Stimulated activated CD4-positive, alpha-beta T cell treated with anti-CD3 and anti-CD28 coated beads, Interleukin-2, amount 100 ng/mL, for 48 hours (primary cell): ENCODE data around the gene SLC4A7.
A peak's percentile ranks its signal among the peaks of the same experiment; 100 is the strongest.
"Not testable (repeated sequence)": the region's sequence is repeated elsewhere in the genome, so short reads cannot be mapped to it uniquely, and the experiment has no call there.

ENCODE experiments used
- DNase-seq, 2 donors: peaks; one replicate each; pipeline ENCODE4 v3.0.0-alpha.2; 2020

SLC4A7 gene

DNA sequence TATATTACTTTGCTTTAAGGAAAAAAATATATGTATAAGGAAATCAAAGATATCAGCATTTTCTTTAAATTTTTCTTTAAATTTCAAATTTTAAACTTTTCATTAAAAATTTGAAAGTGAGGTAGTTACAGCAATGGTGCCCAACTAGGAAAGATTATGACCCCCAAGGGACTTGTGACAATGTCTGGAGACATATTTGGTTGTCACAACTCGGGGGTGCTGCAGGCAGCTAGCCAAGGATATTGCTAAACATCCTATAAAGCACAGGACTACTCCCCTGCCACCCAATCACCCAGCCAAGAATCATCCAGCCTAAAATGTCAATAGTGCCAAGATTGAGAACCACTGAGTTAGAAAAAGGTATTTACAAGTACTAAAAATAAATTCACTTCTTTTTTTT is 57.3 kb downstream of the SLC4A7 start:
- no peak for DNase-seq

DNA sequence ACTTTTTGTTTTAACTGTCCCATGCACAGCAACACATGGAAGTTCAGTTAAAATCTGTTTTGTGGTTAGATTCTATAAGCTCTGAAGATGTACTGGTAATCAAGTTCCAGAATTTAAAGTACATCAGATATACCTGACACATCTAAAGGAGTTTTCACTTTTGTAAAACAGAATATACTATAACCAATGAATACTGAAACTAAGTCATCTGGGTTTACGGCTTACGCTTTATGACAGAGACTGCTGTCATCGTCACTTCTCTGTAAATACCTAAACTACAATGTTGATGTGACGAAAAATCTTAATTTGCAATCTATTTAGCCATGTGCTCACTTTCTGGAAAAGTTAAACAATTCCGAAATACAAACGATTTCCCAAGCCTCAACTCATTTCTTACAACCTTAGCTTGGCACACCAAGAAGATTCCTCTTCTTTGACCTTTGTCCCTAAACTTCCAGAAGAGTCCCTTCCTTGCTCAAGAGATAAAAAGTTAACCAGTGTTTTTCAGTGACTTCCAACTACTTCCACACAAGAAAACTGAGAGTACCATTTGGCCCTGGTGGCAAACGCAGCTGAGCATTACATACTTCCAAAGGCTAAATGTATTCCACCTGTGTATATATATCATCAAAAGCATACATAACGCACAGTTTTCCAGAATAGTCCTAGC is 58.2 kb downstream of the SLC4A7 start:
- DNase-seq, result no peak

DNA sequence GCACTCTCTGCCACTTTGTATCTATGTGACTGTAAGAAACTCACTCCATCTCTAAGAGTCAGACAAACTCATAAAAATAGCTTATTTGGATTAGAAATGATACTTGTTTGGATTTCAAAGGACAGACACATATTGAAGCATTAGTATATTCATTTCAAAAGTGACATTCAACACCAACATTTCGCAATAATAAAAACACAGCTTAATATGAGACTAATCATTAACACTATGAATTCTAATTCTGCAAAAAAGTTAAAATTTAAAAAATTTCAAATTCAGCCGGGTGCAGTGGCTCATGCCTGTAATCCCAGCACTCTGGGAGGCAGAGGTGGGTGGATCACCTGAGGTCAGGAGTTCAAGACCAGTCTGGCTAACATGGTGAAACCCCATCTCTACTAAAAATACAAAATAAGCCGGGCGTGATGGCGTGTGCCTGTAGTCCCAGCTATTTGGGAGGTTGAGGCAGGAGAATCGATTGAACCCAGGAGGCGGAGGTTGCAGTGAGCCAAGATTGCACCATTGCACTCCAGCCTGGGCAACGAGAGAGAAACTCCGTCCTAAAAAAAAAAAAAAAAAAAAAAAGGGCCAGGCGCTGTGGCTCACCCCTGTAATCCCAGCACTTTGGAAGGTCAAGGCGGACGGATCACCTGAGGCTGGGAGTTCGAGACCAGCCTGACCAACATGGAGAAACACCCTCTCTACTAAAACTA is 59.2 kb downstream of the SLC4A7 start:
- DNase-seq, result not testable (repeated sequence)

DNA sequence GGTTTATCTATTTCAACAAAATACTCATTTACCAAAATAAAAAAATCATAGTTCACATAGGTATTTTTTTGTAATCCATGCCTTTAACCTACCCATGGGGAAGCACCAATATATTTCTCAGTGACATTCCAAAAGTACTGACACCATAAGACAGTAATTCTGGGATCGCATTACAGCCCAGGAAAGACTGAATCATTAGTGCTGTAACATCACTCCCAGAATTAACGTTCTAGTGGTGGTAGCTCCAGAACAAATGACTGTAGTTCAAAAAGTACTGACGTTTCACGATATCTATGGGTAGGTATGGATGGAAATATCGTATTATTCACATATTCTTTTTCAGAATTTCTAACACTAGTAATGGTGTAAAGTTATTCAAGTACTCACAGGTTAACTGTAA is 60.7 kb downstream of the SLC4A7 start:
- DNase-seq, result no peak

DNA sequence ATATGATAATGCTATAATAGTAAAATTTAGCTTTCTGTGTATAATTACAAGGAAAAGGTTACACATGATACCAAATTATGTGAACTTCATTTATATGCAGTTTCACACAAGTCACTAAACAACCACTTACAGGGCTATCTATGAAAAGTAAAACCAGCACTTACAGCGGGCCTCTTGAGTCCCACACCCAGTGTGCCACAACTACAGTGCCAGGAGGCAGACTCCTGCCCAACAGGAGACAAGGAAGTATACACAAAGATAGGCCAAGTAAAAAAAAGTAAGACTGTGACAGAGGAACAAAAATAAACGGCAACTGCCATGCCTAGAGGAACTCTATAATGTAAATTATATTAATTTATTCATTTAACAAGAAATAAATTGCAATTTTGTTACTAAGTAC is 61.6 kb downstream of the SLC4A7 start:
- no peak for DNase-seq

DNA sequence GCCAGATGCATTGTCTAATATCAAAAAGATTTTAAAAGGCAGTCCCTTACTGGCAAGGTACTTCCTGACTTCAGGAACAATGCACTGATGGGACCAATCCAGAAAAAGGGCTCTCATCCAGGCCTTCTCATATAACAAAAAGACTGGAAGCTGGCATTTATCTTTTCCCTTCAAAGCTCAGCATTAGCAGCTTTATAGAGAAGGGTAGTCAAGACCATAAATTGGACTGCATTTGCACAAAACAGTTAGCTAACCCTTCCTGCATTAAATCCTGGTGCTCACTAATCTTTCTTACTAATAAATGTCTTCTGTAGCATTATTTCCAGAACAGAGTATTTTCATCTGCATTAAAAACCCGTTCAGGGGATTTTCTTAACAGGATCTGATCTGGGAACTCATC is 69.0 kb downstream of the SLC4A7 start:
- no peak for DNase-seq

DNA sequence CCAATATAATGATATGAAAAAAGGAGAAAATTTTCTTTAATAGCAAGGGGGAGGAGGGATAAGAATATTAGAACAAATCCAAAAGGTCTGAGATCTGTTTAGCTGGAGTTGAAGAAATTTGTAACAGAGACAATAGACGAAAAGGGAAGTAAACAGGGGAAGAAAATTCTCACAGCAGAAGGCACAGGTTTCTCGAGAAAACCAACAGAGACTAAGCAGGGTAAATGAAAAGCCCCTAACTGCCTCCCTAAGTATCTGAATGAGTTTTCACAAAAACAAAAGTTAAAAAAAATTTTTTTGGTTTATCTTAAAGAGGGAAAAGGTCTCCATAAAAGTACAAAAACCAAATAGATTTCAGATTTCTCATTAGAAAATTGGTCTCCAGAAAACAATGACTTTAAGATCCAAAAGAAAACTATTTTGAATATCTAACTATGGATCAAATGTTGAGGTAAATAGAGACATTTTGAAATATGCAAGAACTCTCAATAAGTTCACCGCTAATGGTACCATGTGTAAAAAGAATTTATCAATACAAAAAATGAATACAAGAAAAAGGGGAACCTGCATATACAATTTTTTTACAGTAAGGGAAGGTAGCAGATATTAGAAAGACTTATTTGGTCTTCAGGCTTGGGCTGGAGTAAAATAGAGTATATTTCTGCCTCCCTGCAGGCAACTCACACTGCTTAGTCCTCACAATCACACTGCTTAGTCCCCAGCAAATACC is 91.1 kb downstream of the SLC4A7 start:
- DNase-seq, result no peak

DNA sequence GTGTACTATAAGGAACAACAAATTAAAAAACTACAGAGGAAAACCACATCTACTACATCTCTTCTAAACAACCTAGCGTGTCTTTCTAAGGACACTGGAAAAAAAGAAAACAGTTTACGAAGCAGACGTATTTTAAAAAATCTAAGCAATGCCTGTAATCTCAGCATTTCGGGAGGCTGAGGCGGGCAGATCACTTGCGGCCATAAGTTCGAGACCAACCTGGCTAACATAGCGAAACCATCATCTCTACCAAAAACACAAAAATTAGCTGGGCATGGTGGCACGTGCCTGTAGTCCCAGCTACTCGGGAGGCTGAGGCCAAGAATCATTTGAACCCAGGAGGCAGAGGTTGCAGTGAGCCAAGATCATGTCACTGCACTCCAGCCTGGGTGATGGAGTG is 91.8 kb downstream of the SLC4A7 start:
- not testable (repeated sequence) for DNase-seq

DNA sequence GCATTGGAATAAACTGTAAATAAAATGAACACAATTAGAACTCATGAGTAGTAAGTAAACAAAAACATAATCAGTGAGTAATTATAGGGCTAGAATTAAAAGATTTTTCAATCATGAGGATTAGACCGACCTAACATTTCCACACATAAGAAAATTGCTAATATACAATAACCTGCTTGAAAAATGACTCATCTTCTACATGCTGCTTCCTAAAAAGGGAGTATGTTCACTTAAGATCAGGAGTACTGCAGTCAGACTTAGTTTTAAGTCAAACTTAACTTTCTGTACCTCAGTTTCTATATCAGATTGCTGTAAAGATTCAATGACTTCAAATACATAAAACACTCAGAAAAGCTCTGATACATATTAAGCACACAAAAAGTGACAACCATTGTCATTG is 92.4 kb downstream of the SLC4A7 start:
- DNase-seq, result no peak

DNA sequence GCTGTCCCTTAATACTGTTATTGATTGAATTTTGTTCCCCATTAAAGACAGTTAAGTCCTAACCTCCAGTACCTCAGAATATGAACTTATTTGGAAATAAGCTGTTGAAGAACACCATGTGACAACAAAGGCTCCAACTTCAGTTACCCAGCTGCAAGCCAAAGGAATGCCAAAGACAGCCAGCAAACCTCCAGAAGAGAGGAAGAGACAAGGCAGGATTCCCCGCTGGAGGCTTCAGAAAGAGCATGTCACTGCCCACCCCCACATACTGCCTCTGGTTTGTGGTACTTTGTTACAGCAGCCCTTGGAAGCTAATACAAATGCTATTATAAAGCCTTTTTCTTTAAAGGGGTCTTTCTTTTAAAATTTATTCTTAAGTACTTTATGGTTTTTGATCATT is 96.6 kb downstream of the SLC4A7 start:
- DNase-seq, result no peak

DNA sequence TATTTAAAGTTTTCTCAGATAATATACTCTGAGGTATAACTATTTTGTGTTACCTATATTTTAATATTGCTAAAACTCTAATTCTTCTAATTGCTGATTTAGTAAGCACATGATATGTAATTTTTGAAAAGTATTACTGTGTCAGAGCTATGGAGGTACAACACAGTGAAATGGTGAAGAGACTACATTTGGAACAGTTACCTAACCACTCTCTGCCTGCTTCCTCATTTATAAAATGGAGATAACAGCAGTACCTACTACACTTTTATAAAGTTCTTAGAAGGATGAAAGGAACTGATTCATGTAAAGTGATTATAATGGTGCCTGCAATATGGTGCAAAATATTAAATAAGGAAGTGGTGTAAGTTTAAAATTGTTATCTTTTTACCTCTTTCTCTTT is 98.7 kb downstream of the SLC4A7 start:
- no peak for DNase-seq

DNA sequence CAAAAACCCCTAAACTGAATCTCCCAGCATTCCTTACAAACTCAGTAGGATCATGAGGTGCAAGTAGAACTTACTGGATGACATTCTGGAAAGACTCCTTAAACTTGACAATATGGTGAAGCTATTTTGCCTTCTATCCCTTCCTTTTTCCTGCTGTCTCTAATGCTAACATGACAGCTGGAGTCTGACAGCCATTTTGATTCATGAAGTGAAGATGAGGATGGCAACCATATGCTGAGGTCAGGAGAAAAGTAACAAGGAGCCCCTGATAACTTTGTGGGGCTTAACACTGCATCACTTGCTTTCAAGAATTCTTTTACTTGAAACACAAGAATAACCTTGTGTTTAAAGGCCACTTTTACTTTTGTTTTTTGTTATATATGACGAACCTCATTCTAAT is 100.0 kb downstream of the SLC4A7 start:
- DNase-seq, result no peak

DNA sequence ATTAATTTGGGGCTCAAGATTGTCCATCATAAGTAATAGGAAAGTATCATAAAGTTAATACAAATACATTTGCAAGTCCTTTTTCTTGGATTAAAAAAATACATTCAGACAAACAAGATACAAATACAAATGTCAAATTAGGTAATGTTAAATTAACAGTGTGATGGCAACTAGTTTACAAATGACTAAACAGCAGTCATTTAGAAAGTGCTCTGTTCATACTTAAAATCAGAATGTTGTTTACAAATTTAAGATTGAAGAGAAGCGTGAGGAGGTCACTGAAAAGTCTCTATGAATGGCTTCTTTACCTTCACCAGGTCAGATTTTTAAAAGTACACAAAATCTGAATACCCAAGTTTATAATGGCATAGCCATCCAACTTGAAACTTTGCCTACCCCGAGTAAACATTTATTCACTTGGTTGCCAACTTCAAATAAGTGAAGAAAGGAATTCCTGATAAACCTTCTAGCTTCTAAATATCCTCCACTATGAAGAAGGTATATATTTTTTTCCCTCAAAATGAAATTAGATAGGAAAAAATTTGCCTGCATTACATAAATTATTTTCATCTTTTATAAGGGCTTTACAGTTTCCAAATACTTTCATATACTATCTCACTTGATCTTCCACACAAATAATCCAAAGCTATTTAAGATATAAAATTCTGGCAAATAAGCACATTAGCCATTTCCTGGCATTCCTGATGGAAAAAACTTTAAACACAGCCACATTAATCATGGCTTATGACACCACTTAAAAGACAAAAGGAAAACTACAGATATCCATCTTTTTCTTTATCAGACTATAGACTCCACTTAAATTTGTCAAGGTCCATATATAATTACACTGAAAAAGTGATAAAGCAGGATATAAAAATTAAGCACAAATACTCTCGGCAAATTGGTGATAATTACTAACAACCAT is 103.5 kb downstream of the SLC4A7 start:
- no peak for DNase-seq

DNA sequence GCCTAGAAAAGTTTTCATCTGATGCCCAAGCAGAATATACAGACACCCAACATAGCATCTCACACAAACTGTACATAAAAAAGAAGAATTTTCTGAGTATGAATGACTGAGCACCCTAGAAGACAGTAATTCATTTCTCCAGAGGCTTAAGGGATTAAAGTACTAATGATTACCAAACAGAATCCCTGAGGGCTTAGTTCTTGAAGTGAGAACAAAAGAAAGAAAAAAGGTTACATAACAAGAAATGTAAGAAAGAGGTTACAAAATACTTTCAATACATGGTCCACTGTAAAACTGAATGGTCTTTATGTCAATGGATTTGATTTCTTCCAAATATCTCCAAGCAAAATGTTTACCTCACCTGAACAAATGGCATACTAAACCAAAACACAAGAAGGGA is 105.9 kb downstream of the SLC4A7 start:
- no peak for DNase-seq

DNA sequence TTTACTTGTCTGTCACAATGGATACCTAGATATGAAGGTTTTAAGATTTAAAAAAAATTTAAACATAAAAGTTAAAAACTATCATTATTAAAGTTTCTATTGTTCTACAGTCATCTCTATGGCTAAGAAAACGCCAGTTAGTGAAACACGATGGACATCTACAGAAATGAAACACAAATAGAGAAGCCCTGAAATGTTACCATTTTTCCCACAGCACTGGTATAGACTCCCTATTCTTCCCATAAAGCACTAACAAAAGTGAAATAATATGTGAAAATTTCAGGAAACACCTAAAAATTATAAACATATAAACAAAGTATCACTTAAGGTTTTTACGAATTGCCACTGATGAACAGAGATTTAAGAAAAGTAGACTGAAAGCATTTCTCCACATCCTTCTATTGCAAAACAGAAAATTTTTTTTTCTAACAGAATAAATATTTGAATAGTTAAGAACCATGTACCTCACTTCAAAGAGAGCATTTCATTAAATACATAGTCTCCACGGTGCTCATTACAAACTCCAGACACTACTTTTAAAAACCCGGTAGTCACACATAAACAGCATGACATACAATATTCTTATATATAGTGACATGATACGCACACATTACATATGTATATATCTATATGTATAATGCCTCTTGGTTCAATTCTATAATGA is 107.9 kb downstream of the SLC4A7 start:
- DNase-seq, result no peak

DNA sequence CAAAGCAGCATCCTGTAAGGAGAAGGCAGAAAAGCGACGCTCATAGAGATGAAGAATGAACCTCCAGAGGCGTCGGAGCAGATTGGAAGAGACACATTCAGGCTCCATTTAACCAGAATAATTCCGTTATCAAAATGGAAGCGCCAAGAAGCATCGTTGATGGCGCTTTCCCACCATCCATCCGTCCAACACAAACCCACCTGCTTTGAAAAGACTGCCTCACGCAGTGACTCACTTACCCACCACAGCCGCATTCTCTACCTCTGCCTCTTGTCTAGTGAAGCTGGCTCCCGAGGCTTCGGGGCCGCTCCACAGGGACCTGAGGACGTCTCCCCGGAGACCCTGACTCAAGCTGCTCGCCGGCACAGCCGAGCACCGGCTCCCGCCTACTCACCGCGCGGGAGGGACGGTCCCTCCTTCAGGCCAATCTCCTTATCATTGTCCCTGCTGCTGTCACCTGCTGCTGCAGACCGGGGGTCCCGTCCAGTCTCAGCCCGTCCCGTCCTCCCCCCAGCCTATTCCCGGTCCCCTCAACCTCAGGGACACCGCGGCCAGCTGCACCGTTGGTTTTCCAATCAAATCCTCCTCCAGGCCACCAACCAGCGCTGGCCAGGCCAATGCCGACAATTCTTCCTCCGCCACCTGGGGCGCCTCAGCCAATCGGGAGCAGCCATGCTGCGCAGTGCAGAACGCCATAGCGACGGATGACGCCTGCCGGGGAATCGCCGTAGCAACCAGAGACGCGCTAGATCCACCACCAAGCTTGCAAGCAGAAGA is 115.2 kb downstream of the SLC4A7 start, which contains the start of gene NEK10:
NEK10 (minus strand) TSS at position 553 of the 777 bp plus-strand sequence. CDS start 16,501 bp downstream, outside the sequence.
- DNase-seq, result peak; percentile 84 to 86

DNA sequence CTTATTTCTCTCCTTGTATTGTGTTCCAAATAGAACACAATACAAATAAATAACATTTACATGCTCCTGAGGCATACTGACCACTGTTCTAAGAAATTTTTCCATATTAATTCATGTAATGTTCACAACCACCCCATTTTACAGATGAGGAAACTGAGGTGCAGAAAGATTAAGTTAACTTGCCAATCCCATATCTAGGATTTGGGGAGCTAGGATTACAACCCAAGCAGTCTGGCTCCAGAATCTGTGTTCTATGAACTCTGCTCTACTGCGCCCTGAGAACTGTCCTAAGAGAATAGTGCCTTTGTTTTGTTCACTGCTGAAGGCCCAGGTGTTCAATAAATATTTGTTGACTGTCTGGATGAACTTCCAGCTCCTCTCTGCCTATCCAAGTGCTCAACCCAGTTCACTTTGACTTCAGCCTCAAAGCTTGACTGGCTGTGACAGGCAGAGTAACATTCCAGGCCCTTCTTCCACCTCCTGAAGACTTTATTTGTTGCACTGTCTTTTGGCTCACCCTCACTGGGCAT is 118.1 kb downstream of the SLC4A7 start:
- no peak for DNase-seq

DNA sequence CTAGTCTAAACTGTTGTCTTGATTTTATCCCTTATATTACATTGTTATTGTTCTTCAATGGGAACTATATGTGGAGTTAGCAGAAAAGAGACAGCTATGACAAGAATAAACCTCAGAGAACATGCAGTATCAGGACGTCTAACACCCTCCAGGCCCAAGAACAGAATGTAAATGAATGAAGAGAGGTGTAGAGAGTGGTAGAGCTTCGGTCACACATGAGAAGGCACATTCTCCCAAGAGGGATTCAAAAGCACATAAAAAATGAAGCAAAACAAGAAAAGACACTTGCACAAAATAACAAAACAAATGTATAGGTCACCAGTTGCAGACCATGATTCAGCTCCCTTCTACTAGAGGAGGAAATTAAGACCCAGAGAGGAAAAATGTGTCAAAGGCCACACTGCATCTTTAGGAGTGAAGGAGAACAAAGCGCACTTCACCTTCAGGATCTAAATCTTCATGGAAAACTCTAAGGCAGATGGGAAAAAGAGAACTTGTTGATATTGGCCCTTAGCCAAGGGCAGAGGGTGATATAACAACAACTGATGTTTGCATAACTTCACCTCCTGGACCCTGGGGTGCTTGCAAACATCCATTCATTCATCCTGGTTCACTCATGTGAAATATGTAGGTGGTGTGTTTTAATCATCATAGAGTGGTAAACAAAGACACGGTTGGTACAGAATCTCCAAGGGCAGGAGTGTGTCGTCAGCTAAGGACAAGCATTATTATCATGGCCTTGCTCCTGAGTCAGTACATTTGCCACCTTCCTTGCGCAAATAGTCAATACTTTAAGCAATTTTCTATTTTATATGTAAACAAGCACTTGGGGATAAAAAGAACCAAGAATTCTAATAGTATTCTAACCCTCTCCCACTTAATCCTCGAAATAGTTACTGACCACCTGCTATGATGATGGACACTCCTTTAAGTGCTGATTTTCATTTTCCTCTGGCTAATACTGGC is 123.8 kb downstream of the SLC4A7 start:
- no peak for DNase-seq

DNA sequence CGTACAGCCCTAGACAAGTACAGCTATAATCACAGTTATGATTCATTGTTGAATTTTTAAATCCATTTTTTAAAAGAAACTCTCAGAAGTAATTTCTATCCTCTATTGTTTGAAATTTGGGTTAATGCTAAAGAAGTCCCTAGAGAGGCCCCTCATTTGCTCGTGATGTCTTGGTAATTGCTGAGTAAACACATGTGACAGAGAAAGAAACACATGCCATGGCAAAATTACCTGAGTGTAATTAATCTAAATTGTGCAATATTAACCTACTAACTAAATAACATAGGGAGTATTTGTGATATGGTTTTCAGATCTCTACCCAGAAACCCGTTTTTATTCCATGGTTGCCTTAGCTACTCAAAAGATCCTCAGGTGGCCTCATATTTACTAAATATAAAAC is 125.8 kb downstream of the SLC4A7 start:
- no peak for DNase-seq
